A549 (cell line): ENCODE measurements around the gene TRMT44.

Source experiments
- EHMT2 ChIP-seq: fragments of 200-600 bp; sonication (generic); IDR thresholded peaks from 2 replicates; pipeline ENCODE4 v1.6.1; 2016; ENCODE audit warnings: antibody characterized with exemption, low read depth, mild to moderate bottlenecking, moderate library complexity
- FOSL2 ChIP-seq, 2 experiments: fragments of 450-650 bp in 1 of 2; fragments of >200 bp in 1 of 2; sonication (Bioruptor Twin) in 1 of 2; formaldehyde crosslinking; IDR thresholded peaks; 2 replicates each; pipeline versions ENCODE4 v1.5.0 to v1.6.1; 2016 to 2020; ENCODE audit warnings: mild to moderate bottlenecking in 1 of 2, moderate library complexity in 1 of 2
- JUN ChIP-seq, 2 experiments: fragments of >200 bp; sonication (Bioruptor Twin); formaldehyde crosslinking; IDR thresholded peaks; 2 replicates in 1 of 2; 3 replicates in 1 of 2; pipeline ENCODE4 v1.6.1; 2016 to 2017
- POLR2A ChIP-seq: IDR thresholded peaks from 2 replicates; pipeline ENCODE4 v1.6.1; 2012; ENCODE audit warnings: mild to moderate bottlenecking, low read length
- TFCP2L1 ChIP-seq: fragments of 250-450 bp; sonication (Bioruptor Pico); IDR thresholded peaks from 2 replicates; pipeline ENCODE4 v1.5.0; 2021; ENCODE audit warnings: mild to moderate bottlenecking
- TF ChIP-seq, protein P1 (sequence below): fragments of >200 bp; sonication (Bioruptor Twin); formaldehyde crosslinking; IDR thresholded peaks from 3 replicates; pipeline ENCODE4 v1.5.1; 2016

DNA sequence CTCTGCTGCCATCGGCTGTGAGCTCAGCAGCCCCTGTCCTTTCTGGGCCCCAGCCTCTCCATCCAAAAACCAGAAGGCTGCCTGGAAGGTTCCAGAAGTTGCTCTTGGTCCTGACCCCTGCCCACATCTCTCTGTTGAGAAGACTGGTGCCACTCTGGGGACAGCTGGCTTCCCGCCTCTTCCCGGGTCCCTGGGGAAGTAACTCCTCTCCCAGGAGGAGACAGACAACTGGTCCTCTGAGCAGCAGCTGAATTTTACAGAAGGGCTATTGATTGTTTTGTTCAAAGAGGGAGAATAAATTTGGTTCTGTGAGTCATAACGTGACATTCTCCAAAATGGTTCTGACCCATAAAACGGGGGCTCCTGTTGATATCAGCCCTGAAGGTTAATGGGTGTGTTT, 61.2 kb downstream of the TRMT44 start:
- TF ChIP-seq TFCP2L1 (CRISPR knock-in tag): no peak
- TF ChIP-seq POLR2A: no peak
- TF ChIP-seq, protein P1, sequence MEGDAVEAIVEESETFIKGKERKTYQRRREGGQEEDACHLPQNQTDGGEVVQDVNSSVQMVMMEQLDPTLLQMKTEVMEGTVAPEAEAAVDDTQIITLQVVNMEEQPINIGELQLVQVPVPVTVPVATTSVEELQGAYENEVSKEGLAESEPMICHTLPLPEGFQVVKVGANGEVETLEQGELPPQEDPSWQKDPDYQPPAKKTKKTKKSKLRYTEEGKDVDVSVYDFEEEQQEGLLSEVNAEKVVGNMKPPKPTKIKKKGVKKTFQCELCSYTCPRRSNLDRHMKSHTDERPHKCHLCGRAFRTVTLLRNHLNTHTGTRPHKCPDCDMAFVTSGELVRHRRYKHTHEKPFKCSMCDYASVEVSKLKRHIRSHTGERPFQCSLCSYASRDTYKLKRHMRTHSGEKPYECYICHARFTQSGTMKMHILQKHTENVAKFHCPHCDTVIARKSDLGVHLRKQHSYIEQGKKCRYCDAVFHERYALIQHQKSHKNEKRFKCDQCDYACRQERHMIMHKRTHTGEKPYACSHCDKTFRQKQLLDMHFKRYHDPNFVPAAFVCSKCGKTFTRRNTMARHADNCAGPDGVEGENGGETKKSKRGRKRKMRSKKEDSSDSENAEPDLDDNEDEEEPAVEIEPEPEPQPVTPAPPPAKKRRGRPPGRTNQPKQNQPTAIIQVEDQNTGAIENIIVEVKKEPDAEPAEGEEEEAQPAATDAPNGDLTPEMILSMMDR: no peak
- TF ChIP-seq JUN (IDR thresholded peaks at IDR 0.05): no peak
- TF ChIP-seq EHMT2: no peak
- TF ChIP-seq FOSL2 (IDR thresholded peaks at IDR 0.05): no peak
- no peak for TF ChIP-seq FOSL2 (CRISPR knock-in tag; IDR thresholded peaks at IDR 0.05)
